CD8-positive, alpha-beta memory T cell (primary cell): Measurements from ENCODE around the gene TBC1D2. TPM values are rescaled to one million over a fixed set of nuclear protein-coding genes. Genes with fewer than 3 reads are reported as not detected.
A peak's percentile ranks its signal among the peaks of the same experiment; 100 is the strongest.

Experiments
- CTCF ChIA-PET: fragments of 350-600 bp; sonication (Branson Sonifier 250); formaldehyde crosslinking; loops from one replicate; lab custom pipeline; 2021; ENCODE audit warnings: antibody characterized with exemption; lab: Charles Lee
- POLR2A ChIA-PET: fragments of 350-600 bp; sonication (Branson Sonifier 250); formaldehyde crosslinking; loops from one replicate; lab custom pipeline; 2021; ENCODE audit warnings: antibody characterized with exemption; lab: Charles Lee
- DNase-seq, 5 donors: peaks; one replicate each; pipeline versions ENCODE4 v3.0.0 to v3.0.0-alpha.2; 2020 to 2022; ENCODE audit warnings: mixed read lengths in 1 of 5
- H3K27ac ChIP-seq: one replicate; pipeline ENCODE4 v1.7.0; 2013; ENCODE audit warnings: low read depth, mild to moderate bottlenecking, low read length, moderate library complexity
- H3K27me3 ChIP-seq: 2 replicates; pipeline ENCODE4 v1.7.0; 2013; ENCODE audit warnings: low read length, mild to moderate bottlenecking; ENCODE audit not compliant: insufficient read depth, poor library complexity, severe bottlenecking
- H3K36me3 ChIP-seq: 2 replicates; pipeline ENCODE4 v1.7.0; 2013; ENCODE audit warnings: mild to moderate bottlenecking, low read length, moderate library complexity; ENCODE audit not compliant: insufficient read depth
- H3K4me1 ChIP-seq: 2 replicates; pipeline ENCODE4 v1.7.0; 2013; ENCODE audit warnings: mild to moderate bottlenecking, low read length, moderate library complexity; ENCODE audit not compliant: insufficient read depth
- H3K4me3 ChIP-seq: 2 replicates; pipeline ENCODE4 v1.7.0; 2013; ENCODE audit warnings: mild to moderate bottlenecking, low read length
- H3K9me3 ChIP-seq: 2 replicates; pipeline ENCODE4 v1.7.0; 2013; ENCODE audit warnings: mild to moderate bottlenecking, low read length
- H3K27ac Mint-ChIP-seq, 8 donors: one replicate each; pipeline ENCODE4 v1.8.0; 2020 to 2021; ENCODE audit warnings: mixed read lengths in 8 of 8, mild to moderate bottlenecking in 6 of 8, inconsistent platforms in 3 of 8, moderate library complexity in 3 of 8
- H3K27me3 Mint-ChIP-seq, 2 donors: one replicate each; pipeline ENCODE4 v1.8.0; 2020 to 2021; ENCODE audit warnings: mixed read lengths in 2 of 2, mild to moderate bottlenecking in 1 of 2, moderate library complexity in 1 of 2
- H3K36me3 Mint-ChIP-seq, 3 donors: one replicate each; pipeline ENCODE4 v1.8.0; 2020 to 2021; ENCODE audit warnings: mixed read lengths in 3 of 3, inconsistent platforms in 1 of 3, mild to moderate bottlenecking in 1 of 3
- H3K4me1 Mint-ChIP-seq, 3 donors: one replicate each; pipeline ENCODE4 v1.8.0; 2020 to 2021; ENCODE audit warnings: mixed read lengths in 3 of 3, inconsistent platforms in 1 of 3, mild to moderate bottlenecking in 1 of 3
- H3K4me3 Mint-ChIP-seq, 7 donors: one replicate each; pipeline ENCODE4 v1.8.0; 2020 to 2021; ENCODE audit warnings: mixed read lengths in 7 of 7, mild to moderate bottlenecking in 6 of 7, moderate library complexity in 4 of 7, inconsistent platforms in 2 of 7
- H3K9me3 Mint-ChIP-seq, 5 donors: one replicate each; pipeline ENCODE4 v1.8.0; 2020 to 2022; ENCODE audit warnings: mixed read lengths in 5 of 5, mild to moderate bottlenecking in 3 of 5, moderate library complexity in 2 of 5, inconsistent platforms in 1 of 5
- polyA plus RNA-seq: library from polyadenylated mRNA; unstranded; fragments of 300-500 nt; fragmentation: Illumina TruSeq; gene quantifications from one replicate; pipeline ENCODE4 v1.2.3, GENCODE V29; 2021
- total RNA-seq, 2 experiments: library from RNA; stranded (reverse); gene quantifications; one replicate each; pipeline ENCODE4 v1.2.3, GENCODE V29; 2021

TBC1D2 gene
- total and polyA plus RNA-seq, 3 experiments from 2014 or later: 3.3 to 5.6 (median 4.8) TPM

DNA sequence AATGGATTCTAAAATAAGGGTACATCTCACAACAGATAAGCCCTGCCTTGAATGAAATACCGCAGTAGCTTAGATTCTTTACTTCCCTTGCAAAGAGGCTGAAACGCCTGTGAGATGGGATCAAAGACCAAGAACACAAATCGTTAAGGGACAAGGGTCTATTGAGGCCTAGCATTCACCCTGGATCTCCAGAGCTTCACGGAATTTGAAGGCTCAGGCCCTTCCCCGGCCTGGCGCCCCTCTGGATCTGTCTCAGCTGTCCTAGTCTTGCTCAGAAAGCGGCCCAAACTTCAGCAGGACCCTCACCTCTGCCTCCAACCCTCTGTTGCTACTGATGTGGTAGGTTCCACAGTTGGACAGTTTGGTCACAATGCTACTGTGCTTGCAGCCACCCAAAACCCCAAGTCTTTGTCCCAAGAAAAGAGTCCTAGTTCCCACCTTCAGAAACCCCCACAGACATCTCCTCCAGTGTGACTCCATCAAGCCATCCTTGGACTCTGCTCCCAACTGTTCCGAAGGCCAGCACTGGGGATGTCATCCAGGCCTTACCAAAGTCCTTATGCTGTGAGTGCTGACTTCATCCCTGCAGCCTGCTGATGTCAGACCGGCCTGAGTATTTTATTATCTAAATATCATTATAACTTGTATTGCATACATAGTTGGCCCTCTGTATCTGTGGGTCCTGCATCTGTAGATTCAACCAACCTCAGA lies 72.4 kb downstream of the TBC1D2 start:
- Histone ChIP-seq H3K4me1 (no peaks in the 10 kb centered on the region), H3K27ac (peak overlapping the region; percentile 47), H3K9me3 (no peaks in the 10 kb centered on the region), H3K4me3 (no peak overlapping the region), H3K36me3 (no peaks in the 10 kb centered on the region), H3K27me3 (no peaks in the 10 kb centered on the region)
- Mint-ChIP-seq H3K4me3 (no peak overlapping the region), H3K27ac (no peak overlapping the region), H3K9me3 (no peaks in the 10 kb centered on the region), H3K4me1 (peaks cover 45 to 67% (median 50%) of the 10 kb centered on the region in 3 donors), H3K27me3 (no peaks in the 10 kb centered on the region), H3K36me3 (peaks cover 0 to 6% (median 3%) of the 10 kb centered on the region in 3 donors)
- ChIA-PET CTCF (interaction anchor here (1.1 kb wide), 1 partner anchor 9 kb away, joined by 4 read pairs; no protein-coding TSS in a partner anchor), POLR2A (interaction anchor here (0.8 kb wide), 1 partner anchor 9 kb away, joined by 5 read pairs; the partner anchor contains the start of gene CORO2A)
- no peak for DNase-seq

DNA sequence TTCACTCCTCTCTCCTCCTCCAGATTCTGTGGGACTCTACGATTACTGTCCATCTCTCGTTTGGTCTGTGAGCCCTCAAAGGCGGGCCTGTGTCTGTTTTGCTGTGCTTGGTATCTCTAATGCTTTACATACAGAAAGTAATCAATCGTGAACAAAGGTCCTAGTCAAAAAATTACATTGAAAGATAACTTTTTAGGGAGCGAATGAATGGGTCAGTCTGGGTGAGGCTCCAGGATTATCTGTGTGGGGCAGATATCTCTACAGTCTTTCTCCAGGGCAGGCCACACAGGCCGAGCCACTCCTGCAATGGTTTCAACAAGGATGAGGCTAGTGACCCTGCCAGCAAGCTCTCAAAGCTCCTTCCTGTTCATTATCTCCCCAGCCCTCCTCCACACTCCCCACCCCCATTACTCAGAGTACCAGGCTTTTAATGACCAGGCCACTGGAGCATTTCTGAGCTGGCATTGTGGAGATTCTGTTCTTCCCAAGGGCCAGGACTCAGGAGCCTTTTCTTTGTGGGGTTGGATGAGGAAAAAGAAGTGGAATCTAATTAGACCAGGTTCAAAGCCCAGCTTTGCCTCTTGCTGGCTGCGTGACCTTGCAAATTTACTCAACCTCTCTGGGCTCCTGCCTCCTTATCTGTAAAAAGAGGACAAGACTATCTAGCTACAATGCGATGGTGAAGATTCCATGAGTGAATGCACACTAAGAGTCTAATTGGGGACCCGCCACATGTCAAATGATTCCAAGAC lies 73.2 kb downstream of the TBC1D2 start:
- no peak overlapping the region for H3K4me3 ChIP-seq
- Mint-ChIP-seq H3K4me1 (peaks cover 39 to 60% (median 44%) of the 10 kb centered on the region in 3 donors), H3K27ac (peak overlapping the region in 3 of 8 donors; percentile 37 to 70 (median 61)), H3K4me3 (no peak overlapping the region), H3K27me3 (no peaks in the 10 kb centered on the region), H3K36me3 (peaks cover 0 to 6% (median 3%) of the 10 kb centered on the region in 3 donors), H3K9me3 (no peaks in the 10 kb centered on the region)
- no peak for DNase-seq
- ChIA-PET POLR2A (interaction anchor here (0.8 kb wide), 1 partner anchor 10 kb away, joined by 5 read pairs; the partner anchor contains the start of gene CORO2A), CTCF (interaction anchor here (1.1 kb wide), 1 partner anchor 10 kb away, joined by 4 read pairs; no protein-coding TSS in a partner anchor)
- peak overlapping the region; percentile 47 for H3K27ac ChIP-seq
- H3K4me1 ChIP-seq: no peaks in the 10 kb centered on the region
- no peaks in the 10 kb centered on the region for H3K36me3 ChIP-seq
- no peaks in the 10 kb centered on the region for H3K27me3 ChIP-seq
- H3K9me3 ChIP-seq: no peaks in the 10 kb centered on the region

DNA sequence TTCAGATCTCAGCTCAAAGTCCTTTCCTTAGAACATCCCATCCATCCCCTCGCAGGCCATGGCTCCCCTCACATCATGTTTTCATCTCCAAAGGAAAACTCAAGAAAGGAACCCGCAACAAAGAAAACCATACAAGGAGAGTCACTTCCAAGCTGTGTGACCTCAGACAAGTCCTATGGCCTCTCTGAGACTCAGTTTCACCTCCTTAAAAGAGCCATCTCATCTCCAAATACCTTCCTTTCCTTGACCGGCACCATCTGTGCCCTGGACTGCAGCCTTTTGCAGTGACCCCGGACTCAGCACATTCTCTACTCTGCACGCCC lies 73.7 kb downstream of the TBC1D2 start:
- Mint-ChIP-seq H3K4me3 (no peak overlapping the region), H3K27ac (peak overlapping the region in 3 of 8 donors; percentile 37 to 61 (median 61)), H3K36me3 (peaks cover 0 to 6% (median 3%) of the 10 kb centered on the region in 3 donors), H3K27me3 (no peaks in the 10 kb centered on the region), H3K4me1 (peaks cover 39 to 60% (median 44%) of the 10 kb centered on the region in 3 donors), H3K9me3 (no peaks in the 10 kb centered on the region)
- Histone ChIP-seq H3K9me3 (no peaks in the 10 kb centered on the region), H3K27ac (peak overlapping the region; percentile 47), H3K27me3 (no peaks in the 10 kb centered on the region), H3K36me3 (no peaks in the 10 kb centered on the region), H3K4me3 (no peak overlapping the region), H3K4me1 (no peaks in the 10 kb centered on the region)
- ChIA-PET POLR2A (no interaction called here), CTCF (no interaction called here)
- DNase-seq: no peak

DNA sequence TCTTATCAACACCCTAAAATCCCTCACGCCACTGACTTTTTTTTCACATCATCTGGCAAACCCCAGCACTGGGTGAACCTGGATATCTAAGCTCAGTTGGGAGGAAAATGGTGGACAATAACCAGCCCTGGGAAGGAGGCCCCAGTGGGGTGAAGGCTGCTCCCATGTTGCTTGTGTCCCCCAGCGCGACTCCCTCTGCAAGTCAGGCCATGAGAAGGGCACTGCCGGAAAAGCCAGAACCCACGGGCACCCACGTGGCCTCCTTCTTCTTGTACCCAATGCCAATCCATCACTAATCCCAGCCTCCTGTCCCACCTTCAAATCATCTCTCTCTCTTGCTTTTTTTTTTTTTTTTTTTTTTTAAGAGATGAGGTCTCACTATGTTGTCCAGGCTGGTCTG lies 74.5 kb downstream of the TBC1D2 start:
- CTCF ChIA-PET: no interaction called here
- no peak overlapping the region for H3K4me3 Mint-ChIP-seq
- H3K27me3 Mint-ChIP-seq: no peaks in the 10 kb centered on the region
- H3K27ac Mint-ChIP-seq: peak overlapping the region in 2 of 8 donors; percentile 34 to 55
- peaks cover 41 to 64% (median 48%) of the 10 kb centered on the region in 3 donors for H3K4me1 Mint-ChIP-seq
- peaks cover 0 to 8% (median 3%) of the 10 kb centered on the region in 3 donors for H3K36me3 Mint-ChIP-seq
- no peak overlapping the region for H3K27ac ChIP-seq
- POLR2A ChIA-PET: no interaction called here
- no peaks in the 10 kb centered on the region for H3K9me3 ChIP-seq
- no peaks in the 10 kb centered on the region for H3K27me3 ChIP-seq
- DNase-seq: no peak
- H3K4me3 ChIP-seq: no peak overlapping the region
- no peaks in the 10 kb centered on the region for H3K4me1 ChIP-seq
- no peaks in the 10 kb centered on the region for H3K9me3 Mint-ChIP-seq
- no peaks in the 10 kb centered on the region for H3K36me3 ChIP-seq

DNA sequence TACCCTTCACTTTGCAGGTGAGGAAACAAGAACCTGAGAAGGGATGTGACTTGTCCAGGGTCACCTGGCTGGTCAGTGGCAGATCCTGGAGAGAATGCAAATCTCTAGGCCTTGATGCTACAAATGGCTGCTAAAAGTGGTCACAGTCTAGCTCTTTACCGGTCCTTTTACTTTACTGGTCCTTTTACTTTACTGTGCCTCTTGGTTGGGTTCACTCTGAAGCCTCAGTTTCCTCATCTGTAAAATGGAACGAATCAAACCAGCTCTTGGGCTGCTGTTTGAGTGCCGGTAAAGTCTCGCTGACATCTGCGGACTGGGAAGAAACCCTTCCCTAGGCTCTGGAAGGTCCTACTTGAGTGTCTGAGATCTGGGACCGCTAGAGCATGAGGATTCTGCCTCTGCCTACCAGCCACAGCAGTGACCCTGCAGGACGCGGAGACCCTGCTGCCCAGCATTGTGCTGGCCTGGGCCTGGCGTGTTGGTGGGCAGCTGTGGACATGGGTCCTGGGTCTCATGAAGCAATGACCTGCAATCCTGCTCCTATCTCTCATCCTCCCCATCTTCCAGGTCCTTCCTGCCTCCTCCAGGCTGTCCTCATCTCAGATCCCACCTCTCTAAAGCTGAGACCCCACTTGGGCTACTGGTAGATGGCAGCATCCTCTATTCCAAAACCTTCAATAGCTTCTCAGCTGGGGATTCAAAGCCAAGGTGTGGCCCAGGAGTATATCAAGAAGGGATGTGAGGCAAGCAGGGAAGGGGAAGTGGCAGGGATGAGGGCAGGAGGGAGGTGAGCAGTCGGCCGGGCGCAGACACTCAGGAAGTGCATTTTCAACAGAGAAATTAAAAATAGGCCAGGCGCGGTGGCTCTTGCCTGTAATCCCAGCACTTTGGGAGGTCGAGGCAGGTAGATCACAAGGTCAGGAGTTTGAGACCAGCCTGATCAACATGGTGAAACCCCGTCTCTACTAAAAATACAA lies 76.3 kb downstream of the TBC1D2 start:
- Mint-ChIP-seq H3K9me3 (no peaks in the 10 kb centered on the region), H3K4me1 (peaks cover 37 to 48% (median 39%) of the 10 kb centered on the region in 3 donors), H3K27ac (peak overlapping the region in 4 of 8 donors; percentile 2 to 78 (median 26)), H3K27me3 (no peaks in the 10 kb centered on the region), H3K36me3 (peaks cover 0 to 8% (median under 1%) of the 10 kb centered on the region in 3 donors), H3K4me3 (no peak overlapping the region)
- Histone ChIP-seq H3K4me1 (no peaks in the 10 kb centered on the region), H3K27me3 (no peaks in the 10 kb centered on the region), H3K36me3 (no peaks in the 10 kb centered on the region), H3K4me3 (no peak overlapping the region), H3K9me3 (no peaks in the 10 kb centered on the region), H3K27ac (no peak overlapping the region)
- no peak for DNase-seq
- POLR2A ChIA-PET: interaction anchor here (0.5 kb wide), 1 partner anchor 78 kb away, joined by 4 read pairs; no protein-coding TSS in a partner anchor
- CTCF ChIA-PET: interaction anchor here (0.6 to 1.3 kb wide), 4 partner anchors 9 to 58 kb away, joined by 3 read pairs; no protein-coding TSS in a partner anchor

DNA sequence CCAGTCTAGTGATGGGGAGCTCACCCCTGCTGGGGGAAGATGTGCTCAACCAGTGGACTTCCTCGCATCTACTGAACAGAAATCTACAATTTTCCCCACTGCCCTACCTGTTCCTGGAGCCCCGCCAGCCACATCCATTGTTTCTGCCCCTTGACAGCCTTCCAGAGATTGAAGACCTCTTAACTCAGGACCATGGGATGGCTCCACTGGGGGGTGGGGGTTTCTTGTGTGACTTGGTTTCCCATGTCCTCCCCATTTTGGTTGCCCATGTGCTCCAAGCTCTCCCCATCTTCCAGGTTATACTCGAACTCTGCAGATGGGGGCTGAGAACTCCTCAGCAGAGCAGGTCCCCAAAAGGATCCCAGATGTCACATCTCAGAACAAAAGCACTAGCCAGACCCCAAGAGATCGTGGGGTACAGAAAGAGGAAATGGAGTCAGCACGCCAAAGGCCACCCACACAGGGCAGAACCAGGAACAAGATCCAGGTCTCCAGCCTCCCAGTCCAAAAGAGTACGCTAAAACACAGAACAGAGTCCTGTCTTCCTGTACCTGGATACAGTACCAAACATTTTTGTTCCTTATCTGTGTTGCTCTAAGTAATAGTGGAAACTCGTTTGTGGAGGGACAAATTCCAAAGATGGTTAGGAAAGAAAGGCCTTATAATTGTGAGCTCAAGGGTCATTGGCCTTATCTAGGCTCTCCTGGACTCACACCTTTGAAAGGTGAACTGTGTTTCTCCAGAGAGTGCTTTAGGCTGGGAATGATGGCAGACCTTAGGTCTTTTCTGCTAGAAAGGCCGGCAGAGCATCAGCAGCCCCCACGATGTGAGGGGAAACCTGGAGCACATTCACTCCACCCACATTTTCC lies 78.8 kb downstream of the TBC1D2 start:
- ChIA-PET POLR2A (no interaction called here), CTCF (no interaction called here)
- Mint-ChIP-seq H3K9me3 (no peaks in the 10 kb centered on the region), H3K27ac (peak overlapping the region in 6 of 8 donors; percentile 57 to 91 (median 66)), H3K4me3 (no peak overlapping the region), H3K36me3 (peaks cover 0 to 6% (median 1%) of the 10 kb centered on the region in 3 donors), H3K27me3 (no peaks in the 10 kb centered on the region), H3K4me1 (peaks cover 30 to 39% (median 35%) of the 10 kb centered on the region in 3 donors)
- Histone ChIP-seq H3K27ac (no peak overlapping the region), H3K27me3 (no peaks in the 10 kb centered on the region), H3K4me3 (no peak overlapping the region), H3K36me3 (no peaks in the 10 kb centered on the region), H3K4me1 (no peaks in the 10 kb centered on the region), H3K9me3 (no peaks in the 10 kb centered on the region)
- DNase-seq: no peak

DNA sequence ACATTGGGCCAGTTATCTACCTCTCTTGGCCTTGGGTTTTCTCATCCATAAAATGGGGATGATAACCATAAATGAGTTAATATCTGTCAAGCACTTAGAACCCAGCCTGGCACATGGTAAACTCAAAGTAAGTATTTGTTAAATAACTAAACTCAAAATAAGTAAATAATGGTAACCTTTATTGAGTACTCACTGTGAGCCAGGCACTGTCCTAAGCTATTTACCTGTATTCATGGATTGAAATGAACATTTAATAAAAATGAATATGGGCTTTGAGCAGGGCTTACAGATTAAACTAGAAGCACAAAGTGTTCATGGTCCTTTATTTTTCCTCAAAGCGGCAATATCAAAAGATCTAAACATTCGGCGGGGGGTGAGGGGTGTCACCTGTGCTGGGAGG lies 79.7 kb downstream of the TBC1D2 start:
- Histone ChIP-seq H3K36me3 (no peaks in the 10 kb centered on the region), H3K4me1 (no peaks in the 10 kb centered on the region), H3K27ac (no peak overlapping the region), H3K27me3 (no peaks in the 10 kb centered on the region), H3K4me3 (no peak overlapping the region), H3K9me3 (no peaks in the 10 kb centered on the region)
- Mint-ChIP-seq H3K27me3 (no peaks in the 10 kb centered on the region), H3K4me1 (peaks cover 31 to 40% (median 37%) of the 10 kb centered on the region in 3 donors), H3K4me3 (no peak overlapping the region), H3K9me3 (no peaks in the 10 kb centered on the region), H3K36me3 (peaks cover 0 to 6% (median 1%) of the 10 kb centered on the region in 3 donors), H3K27ac (peak overlapping the region in 4 of 8 donors; percentile 27 to 77 (median 74))
- ChIA-PET POLR2A (no interaction called here), CTCF (no interaction called here)
- no peak for DNase-seq
